HL-60 (cell line): ENCODE data around the gene MFAP1.

Source experiments
- DNase-seq, 2 experiments: peaks; one replicate each; pipeline ENCODE4 v3.0.0-alpha.2; 2010 to 2020; ENCODE audit warnings: low read depth in 1 of 2, low spot score in 1 of 2
- H3K27ac ChIP-seq: fragments of 250-450 bp; sonication (Bioruptor Pico); replicated peaks from 2 replicates; pipeline ENCODE4 v1.5.1; 2020; ENCODE audit warnings: mild to moderate bottlenecking, moderate library complexity
- H3K27me3 ChIP-seq: fragments of 250-450 bp; sonication (Bioruptor Pico); 2 replicates; pipeline ENCODE4 v1.5.1; 2021; ENCODE audit warnings: mild to moderate bottlenecking, moderate library complexity; ENCODE audit not compliant: insufficient read depth, poor library complexity, severe bottlenecking
- H3K4me3 ChIP-seq: replicated peaks from 2 replicates; pipeline ENCODE4 v1.5.1; 2011; ENCODE audit warnings: mild to moderate bottlenecking, control low read depth, low read length; ENCODE audit not compliant: insufficient read depth
- GABPA ChIP-seq: IDR thresholded peaks from 2 replicates; pipeline ENCODE4 v1.6.1; 2012; ENCODE audit warnings: low read depth
- POLR2AphosphoS5 ChIP-seq: IDR thresholded peaks from 2 replicates; pipeline ENCODE4 v1.6.1; 2012; ENCODE audit warnings: low read depth
- REST ChIP-seq: IDR thresholded peaks from 2 replicates; pipeline ENCODE4 v1.6.1; 2012; ENCODE audit warnings: low read depth; ENCODE audit not compliant: insufficient replicate concordance
- SPI1 ChIP-seq: IDR thresholded peaks from 2 replicates; pipeline ENCODE4 v1.6.1; 2012; ENCODE audit warnings: low read depth, mild to moderate bottlenecking, borderline replicate concordance
- TF ChIP-seq, protein P1 (sequence below): IDR thresholded peaks from one replicate; pipeline ENCODE4 v1.5.1; 2011; ENCODE audit warnings: low read length, control low read depth, inconsistent platforms; ENCODE audit not compliant: insufficient read depth

Gene MFAP1

GRCh38 chr15:43776718-43777266 lies 47.7 kb downstream of the MFAP1 start, which contains the start of gene ELL3:
ELL3 (minus strand) TSS chr15:43776966; CDS start chr15:43776901, 65 bp downstream.
- H3K4me3 ChIP-seq: peak within 1 kb of the TSS; percentile 65
- TF ChIP-seq, protein P1, sequence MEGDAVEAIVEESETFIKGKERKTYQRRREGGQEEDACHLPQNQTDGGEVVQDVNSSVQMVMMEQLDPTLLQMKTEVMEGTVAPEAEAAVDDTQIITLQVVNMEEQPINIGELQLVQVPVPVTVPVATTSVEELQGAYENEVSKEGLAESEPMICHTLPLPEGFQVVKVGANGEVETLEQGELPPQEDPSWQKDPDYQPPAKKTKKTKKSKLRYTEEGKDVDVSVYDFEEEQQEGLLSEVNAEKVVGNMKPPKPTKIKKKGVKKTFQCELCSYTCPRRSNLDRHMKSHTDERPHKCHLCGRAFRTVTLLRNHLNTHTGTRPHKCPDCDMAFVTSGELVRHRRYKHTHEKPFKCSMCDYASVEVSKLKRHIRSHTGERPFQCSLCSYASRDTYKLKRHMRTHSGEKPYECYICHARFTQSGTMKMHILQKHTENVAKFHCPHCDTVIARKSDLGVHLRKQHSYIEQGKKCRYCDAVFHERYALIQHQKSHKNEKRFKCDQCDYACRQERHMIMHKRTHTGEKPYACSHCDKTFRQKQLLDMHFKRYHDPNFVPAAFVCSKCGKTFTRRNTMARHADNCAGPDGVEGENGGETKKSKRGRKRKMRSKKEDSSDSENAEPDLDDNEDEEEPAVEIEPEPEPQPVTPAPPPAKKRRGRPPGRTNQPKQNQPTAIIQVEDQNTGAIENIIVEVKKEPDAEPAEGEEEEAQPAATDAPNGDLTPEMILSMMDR: no peak
- TF ChIP-seq REST (no peak), SPI1 (no peak), POLR2AphosphoS5 (no peak), GABPA (no peak)
- no peaks in the 10 kb centered on the region for H3K27me3 ChIP-seq
- DNase-seq: peak; percentile 65 to 80
- H3K27ac ChIP-seq: peak within 1 kb of the TSS; percentile 91

DNA sequence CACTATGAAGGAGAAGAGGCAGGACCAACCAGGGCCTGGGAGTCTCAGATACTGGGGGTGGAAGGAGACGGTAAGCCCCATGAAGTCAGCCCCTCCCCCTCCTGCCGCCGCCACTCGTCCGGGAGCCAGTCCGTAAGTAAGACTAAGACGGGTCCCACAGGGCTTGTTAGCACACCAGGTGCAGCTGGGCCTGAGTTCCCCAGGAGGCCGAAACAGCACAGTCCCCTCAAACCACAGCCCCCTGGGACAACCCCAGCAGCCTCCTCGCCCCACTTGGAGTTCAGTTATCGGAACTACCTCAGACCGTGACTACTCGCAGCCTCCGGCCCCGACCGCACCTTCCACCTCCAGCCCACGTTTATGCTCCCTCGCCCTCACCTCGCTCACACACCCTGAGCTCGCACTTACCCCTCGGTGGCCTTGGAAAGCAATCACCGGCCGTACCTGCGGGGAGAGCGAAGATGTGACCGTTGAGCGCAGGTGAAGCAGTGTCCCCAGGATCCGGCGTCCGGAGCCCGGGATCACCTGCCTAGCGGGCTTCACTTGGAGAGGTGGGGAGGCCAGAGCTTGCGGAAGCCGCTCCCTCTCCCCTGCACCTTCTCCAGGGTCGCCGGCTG lies 48.3 kb downstream of the MFAP1 start:
- H3K4me3 ChIP-seq: peak overlapping the region; percentile 65
- H3K27ac ChIP-seq: peak overlapping the region; percentile 91
- no peak for TF ChIP-seq GABPA
- TF ChIP-seq, protein P1: no peak
- no peak for TF ChIP-seq REST
- no peak for DNase-seq
- H3K27me3 ChIP-seq: no peaks in the 10 kb centered on the region

DNA sequence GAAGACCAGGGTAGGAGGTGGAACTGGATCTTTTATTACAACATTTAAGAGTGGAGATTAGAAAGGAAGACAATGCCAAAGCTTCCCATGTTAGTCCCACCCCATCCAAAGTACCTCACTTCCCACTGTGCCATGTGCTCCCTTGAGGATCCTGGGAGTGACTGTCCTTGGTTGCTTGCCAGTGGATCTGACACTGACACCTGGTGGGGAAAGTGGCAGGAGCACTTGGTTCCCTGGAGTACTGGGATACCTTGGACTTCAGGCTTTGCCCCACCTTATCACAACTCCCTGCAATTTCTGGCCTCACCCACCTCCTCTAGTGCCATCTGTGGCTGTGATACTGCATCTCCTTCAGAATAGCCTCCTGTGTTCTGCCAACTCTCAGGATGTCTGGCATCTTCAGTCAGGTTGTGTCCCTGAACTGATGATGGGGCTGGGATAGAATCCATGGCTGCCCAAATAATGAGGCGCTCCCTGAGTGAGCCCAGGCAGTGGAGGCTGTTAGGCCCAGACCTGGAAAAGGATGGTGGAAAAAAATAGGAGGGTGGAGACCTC lies 49.0 kb downstream of the MFAP1 start:
- DNase-seq: no peak
- H3K27me3 ChIP-seq: no peaks in the 10 kb centered on the region
- no peak overlapping the region for H3K4me3 ChIP-seq
- TF ChIP-seq, protein P1: no peak
- TF ChIP-seq POLR2AphosphoS5: no peak
- TF ChIP-seq GABPA: no peak
- no peak for TF ChIP-seq SPI1
- no peak for TF ChIP-seq REST
- H3K27ac ChIP-seq: no peak overlapping the region
